GM12878 (cell line): ENCODE measurements around the gene C19orf73. TPM values are rescaled to one million over a fixed set of nuclear protein-coding genes. Genes with fewer than 3 reads are reported as not detected.

Source experiments
- ATAC-seq: fragments of 200-7000 bp; cut with Tn5 transposase; 3 replicates; pipeline ENCODE4 v1.9.1; 2020; ENCODE audit warnings: mild to moderate bottlenecking, moderate library complexity
- BruUV-seq: library from RNA; stranded (reverse); fragments of 400-500 nt; replicated peaks from 2 replicates; lab custom pipeline; 2021; lab: Mats Ljungman, UMichigan
- CTCF ChIA-PET: fragments of 300-600 bp; sonication (Branson Sonifier 250); formaldehyde crosslinking; extraction: SDS; loops from one replicate; lab custom pipeline; 2021; ENCODE audit warnings: inconsistent platforms; lab: Yijun Ruan, JAX
- POLR2A ChIA-PET: fragments of 350-600 bp; formaldehyde crosslinking; extraction: SDS; loops from one replicate; lab custom pipeline; 2021; ENCODE audit warnings: inconsistent platforms; lab: Charles Lee
- RAD21 ChIA-PET: fragments of 300-600 bp; sonication (Branson Sonifier 250); formaldehyde crosslinking; loops from one replicate; lab custom pipeline; 2023; ENCODE audit warnings: antibody characterized with exemption; ENCODE audit not compliant: unreplicated experiment; lab: Charles Lee
- SMC1A ChIA-PET: fragments of 300-600 bp; sonication (Branson Sonifier 250); formaldehyde crosslinking; loops from one replicate; lab custom pipeline; 2023; ENCODE audit not compliant: unreplicated experiment, uncharacterized antibody; lab: Charles Lee
- DNase-seq: peaks from one replicate; pipeline ENCODE4 v3.0.0-alpha.2; 2011; ENCODE audit warnings: low read depth, low spot score
- FAIRE-seq: peaks from 3 replicates; lab custom pipeline; 2011; peaks lifted over from hg19 to GRCh38; lab: Jason Lieb, UNC
- H2AFZ ChIP-seq: 2 replicates; pipeline ENCODE4 v1.6.0; 2011; ENCODE audit warnings: low read depth, low read length, control low read depth; ENCODE audit not compliant: control insufficient read depth
- H3K27ac ChIP-seq: 2 replicates; pipeline ENCODE4 v1.5.1; 2011; ENCODE audit warnings: control low read depth; ENCODE audit not compliant: control insufficient read depth, insufficient read depth
- H3K27me3 ChIP-seq, 2 experiments: replicated peaks in 1 of 2; 2 replicates each; pipeline versions ENCODE4 v1.6.0 to v1.6.1; 2011; ENCODE audit warnings: low read length in 1 of 2; ENCODE audit not compliant: control insufficient read depth in 2 of 2, insufficient read depth in 2 of 2
- H3K36me3 ChIP-seq, 2 experiments: 2 replicates each; pipeline ENCODE4 v1.5.1; 2011; ENCODE audit warnings: low read length in 1 of 2; ENCODE audit not compliant: control insufficient read depth in 2 of 2, insufficient read depth in 2 of 2
- H3K4me1 ChIP-seq: 2 replicates; pipeline ENCODE4 v1.6.1; 2011; ENCODE audit warnings: mild to moderate bottlenecking, low read length, moderate library complexity, mixed read lengths; ENCODE audit not compliant: control insufficient read depth, insufficient read depth
- H3K4me2 ChIP-seq: 2 replicates; pipeline ENCODE4 v1.6.0; 2011; ENCODE audit warnings: control low read depth; ENCODE audit not compliant: control insufficient read depth, insufficient read depth
- H3K4me3 ChIP-seq: fragments of 200-600 bp; sonication (generic); 2 replicates; pipeline ENCODE4 v1.5.1; 2016
- H3K79me2 ChIP-seq: 2 replicates; pipeline ENCODE4 v1.6.0; 2011; ENCODE audit warnings: low read length; ENCODE audit not compliant: control insufficient read depth, insufficient read depth
- H3K9ac ChIP-seq: 2 replicates; pipeline ENCODE4 v1.8.0; 2011; ENCODE audit warnings: low read length, control low read depth, mixed read lengths; ENCODE audit not compliant: control insufficient read depth, insufficient read depth
- H3K9me3 ChIP-seq: replicated peaks from 3 replicates; pipeline ENCODE4 v1.5.1; 2011; ENCODE audit warnings: mild to moderate bottlenecking, low read length; ENCODE audit not compliant: control insufficient read depth, insufficient read depth
- H4K20me1 ChIP-seq: 2 replicates; pipeline ENCODE4 v1.6.0; 2011; ENCODE audit not compliant: control insufficient read depth, insufficient read depth
- CUX1 ChIP-seq: IDR thresholded peaks from 2 replicates; pipeline ENCODE4 v1.6.1; 2012; ENCODE audit warnings: improper control_type of control experiment, low read depth, low read length; ENCODE audit not compliant: insufficient replicate concordance
- FOS ChIP-seq: IDR thresholded peaks from 3 replicates; pipeline ENCODE4 v1.6.1; 2011; ENCODE audit warnings: borderline replicate concordance; ENCODE audit not compliant: insufficient read length; ENCODE audit errors: extremely low read depth
- IRF3 ChIP-seq: fragments of 450-650 bp; IDR thresholded peaks from 2 replicates; pipeline ENCODE4 v1.6.1; 2014; ENCODE audit warnings: mild to moderate bottlenecking
- MXI1 ChIP-seq: fragments of 150-350 bp; IDR thresholded peaks from 2 replicates; pipeline ENCODE4 v1.6.1; 2011; ENCODE audit warnings: low read depth, mild to moderate bottlenecking, inconsistent platforms, low read length, improper control_type of control experiment
- RAD21 ChIP-seq: IDR thresholded peaks from 2 replicates; pipeline ENCODE4 v1.6.1; 2011; ENCODE audit warnings: mild to moderate bottlenecking, low read depth, low read length, moderate library complexity; ENCODE audit not compliant: insufficient read depth
- TBL1XR1 ChIP-seq: IDR thresholded peaks from 2 replicates; pipeline ENCODE4 v1.6.1; 2012; ENCODE audit warnings: low read depth, low read length, improper control_type of control experiment
- WGBS: methylation state at CpG from one replicate; pipeline ENCODE4 v1.1.6; 2016; ENCODE audit warnings: low lambda C conversion rate; ENCODE audit not compliant: insufficient replicate concordance, insufficient coverage; ENCODE audit errors: missing lambda C conversion rate; 5-methylcytosine and 5-hydroxymethylcytosine counted together
- in situ Hi-C: fragments of 300-500 bp; cut with MboI; formaldehyde crosslinking; loops from 9 replicates; pipeline ENCODE4 v1.14.3; 2018; ENCODE audit warnings: mixed read lengths
- intact Hi-C: fragments of 100-400 bp; cut with micrococcal nuclease; formaldehyde crosslinking; loops from one replicate; pipeline ENCODE4 v1.14.2; 2022; ENCODE audit not compliant: unreplicated experiment
- polyA plus RNA-seq, 11 experiments: library from polyadenylated mRNA; depleted of rRNA in 4 of 11; unstranded in 6 of 11; stranded (reverse) in 5 of 11; fragments of >200 nt; fragmentation: Nextera tagmentation in 4 of 11; fragmentation: Illumina TruSeq in 1 of 11; extraction: Ambion mirVana in 4 of 11; extraction: Trizol in 1 of 11; gene quantifications; 1 replicate in 1 of 11; 2 replicates in 10 of 11; pipeline versions ENCODE4 v1.2.1 to v1.2.3, GENCODE V29; 2011 to 2016; ENCODE audit warnings: inconsistent platforms in 2 of 11, missing spikeins in 2 of 11, low read depth in 1 of 11
- total RNA-seq, 4 experiments: library from RNA; depleted of rRNA in 3 of 4; stranded (reverse); fragments of >200 nt in 3 of 4; fragmentation: Illumina TruSeq in 1 of 4; extraction: Trizol in 1 of 4; gene quantifications; 2 replicates each; pipeline versions ENCODE4 v1.2.1 to v1.2.3, GENCODE V29; 2013 to 2021

C19orf73 gene
- total and polyA plus RNA-seq, 10 of the 15 experiments (the other 5 are each of a cell fraction or from before 2014, with no cell fraction given): 0.20 to 2.0 (median 0.80) TPM

- in situ Hi-C loops: no loop called here
- WGBS: 17% methylated on average over 39 of the region's 41 CpGs
- no peak within 1 kb of the TSS for H3K9ac ChIP-seq
- TF ChIP-seq IRF3 (no peak), TBL1XR1 (no peak), MXI1 (no peak), CUX1 (no peak), FOS (no peak), RAD21 (no peak)
- TF ChIP-seq, all 136 proteins: peak for 0
- H3K4me3 ChIP-seq: no peak within 1 kb of the TSS
- ATAC-seq (peak; percentile 73), FAIRE-seq (no peak), DNase-seq (no peak)
- H3K27ac ChIP-seq: no peak within 1 kb of the TSS
- H3K79me2 ChIP-seq: no peaks in the 10 kb centered on the region
- no peaks in the 10 kb centered on the region; the same call in 2 of the 3 replicates for H3K9me3 ChIP-seq
- POLR2A ChIA-PET: no interaction called here
- peaks cover 0 to 5% of the 10 kb centered on the region in 2 experiments; a peak in 3 of 4 replicates for H3K27me3 ChIP-seq
- BruUV-seq: no TSS peak
- no peaks in the 10 kb centered on the region for H3K4me1 ChIP-seq
- intact Hi-C loops: no loop called here
- RAD21 ChIA-PET: no interaction called here
- CTCF ChIA-PET: no interaction called here
- SMC1A ChIA-PET: no interaction called here
- no peaks in the 10 kb centered on the region for H4K20me1 ChIP-seq
- H2AFZ ChIP-seq: no peak within 1 kb of the TSS
- no peaks in the 10 kb centered on the region for H3K36me3 ChIP-seq
- H3K4me2 ChIP-seq: no peak within 1 kb of the TSS
Observed at GRCh38 chr19:49157445-49158224, 38.7 kb upstream of the C19orf73 start, which contains the start of gene TRPM4. TRPM4 (plus strand) TSS chr19:49157792; CDS start chr19:49157867, 75 bp downstream.
